Measurements from ENCODE around the gene RBM14. TPM values are rescaled to one million over a fixed set of nuclear protein-coding genes. Genes with fewer than 3 reads are reported as not detected.
"Not testable (repeated sequence)": the region's sequence is repeated elsewhere in the genome, so short reads cannot be mapped to it uniquely, and the experiment has no call there.

RBM14 gene, protein sequence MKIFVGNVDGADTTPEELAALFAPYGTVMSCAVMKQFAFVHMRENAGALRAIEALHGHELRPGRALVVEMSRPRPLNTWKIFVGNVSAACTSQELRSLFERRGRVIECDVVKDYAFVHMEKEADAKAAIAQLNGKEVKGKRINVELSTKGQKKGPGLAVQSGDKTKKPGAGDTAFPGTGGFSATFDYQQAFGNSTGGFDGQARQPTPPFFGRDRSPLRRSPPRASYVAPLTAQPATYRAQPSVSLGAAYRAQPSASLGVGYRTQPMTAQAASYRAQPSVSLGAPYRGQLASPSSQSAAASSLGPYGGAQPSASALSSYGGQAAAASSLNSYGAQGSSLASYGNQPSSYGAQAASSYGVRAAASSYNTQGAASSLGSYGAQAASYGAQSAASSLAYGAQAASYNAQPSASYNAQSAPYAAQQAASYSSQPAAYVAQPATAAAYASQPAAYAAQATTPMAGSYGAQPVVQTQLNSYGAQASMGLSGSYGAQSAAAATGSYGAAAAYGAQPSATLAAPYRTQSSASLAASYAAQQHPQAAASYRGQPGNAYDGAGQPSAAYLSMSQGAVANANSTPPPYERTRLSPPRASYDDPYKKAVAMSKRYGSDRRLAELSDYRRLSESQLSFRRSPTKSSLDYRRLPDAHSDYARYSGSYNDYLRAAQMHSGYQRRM
- 61.1 TPM for total RNA-seq

DNA sequence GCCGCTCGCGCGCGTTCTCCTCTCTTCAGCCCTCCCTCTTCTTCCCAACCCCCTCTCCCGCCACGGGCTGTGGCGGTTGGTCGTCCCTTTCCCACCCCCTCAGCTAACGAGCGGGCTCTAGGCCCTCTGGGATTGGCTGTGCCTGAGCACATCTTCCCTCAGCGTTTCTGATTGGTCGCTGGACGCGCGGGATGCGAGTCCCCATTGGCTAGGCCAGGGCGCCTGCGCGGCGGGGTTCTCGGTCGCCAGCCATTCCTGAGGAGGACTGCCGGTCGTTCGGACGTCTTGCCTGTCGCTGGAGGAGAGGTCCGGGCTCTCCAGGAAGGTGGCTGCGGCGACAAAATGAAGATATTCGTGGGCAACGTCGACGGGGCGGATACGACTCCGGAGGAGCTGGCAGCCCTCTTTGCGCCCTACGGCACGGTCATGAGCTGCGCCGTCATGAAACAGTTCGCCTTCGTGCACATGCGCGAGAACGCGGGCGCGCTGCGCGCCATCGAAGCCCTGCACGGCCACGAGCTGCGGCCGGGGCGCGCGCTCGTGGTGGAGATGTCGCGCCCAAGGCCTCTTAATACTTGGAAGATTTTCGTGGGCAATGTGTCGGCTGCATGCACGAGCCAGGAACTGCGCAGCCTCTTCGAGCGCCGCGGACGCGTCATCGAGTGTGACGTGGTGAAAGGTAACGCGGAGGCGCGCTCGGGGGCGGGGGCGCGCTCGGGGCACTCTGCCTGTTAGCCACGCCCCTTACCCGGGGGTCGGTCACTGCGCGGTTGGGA lies at the start of gene RBM14:
Gene RBM14 (plus strand): TSS at position 252 of the 776 bp plus-strand sequence. CDS start 91 bp downstream, at position 343.
- ATAC-seq (peak; percentile 98), DNase-seq (ENCODE audit: low spot score) (peak; percentile 99)
- intact Hi-C loops (cut with DNase I), result no loop called here

DNA sequence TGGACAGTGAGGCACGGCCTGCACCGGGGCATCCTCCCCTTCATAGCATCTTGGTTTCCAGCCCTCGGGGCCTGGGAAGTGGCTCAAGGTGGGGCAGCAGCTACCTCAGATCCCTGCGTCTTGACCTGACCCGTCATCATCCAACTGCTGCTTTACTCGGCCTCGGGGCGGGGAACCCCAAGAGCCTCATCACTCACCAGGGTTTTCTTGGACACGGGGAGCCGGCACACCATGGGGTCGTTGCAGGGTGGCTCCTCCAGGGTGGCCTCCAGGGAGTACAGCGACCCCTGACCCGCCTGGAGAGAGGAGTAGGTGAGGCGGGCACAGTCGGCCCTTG lies 48.7 kb upstream of the RBM14 start:
- no peak for DNase-seq (ENCODE audit: low spot score)
- ATAC-seq, result peak; percentile 3
- intact Hi-C loops (cut with DNase I), result no loop called here

GRCh38 chr11:66568124-66568916 lies 48.1 kb upstream of the RBM14 start, which contains the start of gene CTSF:
CTSF (minus strand) TSS chr11:66568606; CDS start chr11:66568486, 120 bp downstream.
- DNase-seq (ENCODE audit: low spot score), result peak; percentile 94
- intact Hi-C loops (cut with DNase I), result no loop called here
- ATAC-seq, result peak; percentile 98

DNA sequence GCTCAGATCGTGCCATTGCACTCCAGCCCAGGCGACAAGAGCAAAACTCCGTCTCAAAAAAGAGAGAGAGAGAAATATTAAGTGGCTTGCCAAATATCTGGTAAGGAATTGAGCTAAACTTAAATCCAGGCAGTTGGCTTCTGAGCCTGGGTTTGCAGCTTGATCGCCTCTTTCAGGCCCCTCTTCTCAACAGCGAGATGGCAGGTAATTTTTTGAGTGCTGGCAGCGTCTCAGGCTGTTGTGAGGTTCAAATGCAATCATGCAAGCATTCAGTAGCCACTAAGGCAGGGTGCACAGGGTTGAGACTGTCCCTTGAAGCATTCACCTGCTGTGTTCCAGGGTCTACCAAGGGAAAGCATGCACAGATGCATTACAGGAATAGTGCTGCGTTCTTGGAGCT lies 47.4 kb upstream of the RBM14 start:
- DNase-seq (ENCODE audit: low spot score) (no peak), ATAC-seq (no peak)
- intact Hi-C loops (cut with DNase I), result no loop called here

DNA sequence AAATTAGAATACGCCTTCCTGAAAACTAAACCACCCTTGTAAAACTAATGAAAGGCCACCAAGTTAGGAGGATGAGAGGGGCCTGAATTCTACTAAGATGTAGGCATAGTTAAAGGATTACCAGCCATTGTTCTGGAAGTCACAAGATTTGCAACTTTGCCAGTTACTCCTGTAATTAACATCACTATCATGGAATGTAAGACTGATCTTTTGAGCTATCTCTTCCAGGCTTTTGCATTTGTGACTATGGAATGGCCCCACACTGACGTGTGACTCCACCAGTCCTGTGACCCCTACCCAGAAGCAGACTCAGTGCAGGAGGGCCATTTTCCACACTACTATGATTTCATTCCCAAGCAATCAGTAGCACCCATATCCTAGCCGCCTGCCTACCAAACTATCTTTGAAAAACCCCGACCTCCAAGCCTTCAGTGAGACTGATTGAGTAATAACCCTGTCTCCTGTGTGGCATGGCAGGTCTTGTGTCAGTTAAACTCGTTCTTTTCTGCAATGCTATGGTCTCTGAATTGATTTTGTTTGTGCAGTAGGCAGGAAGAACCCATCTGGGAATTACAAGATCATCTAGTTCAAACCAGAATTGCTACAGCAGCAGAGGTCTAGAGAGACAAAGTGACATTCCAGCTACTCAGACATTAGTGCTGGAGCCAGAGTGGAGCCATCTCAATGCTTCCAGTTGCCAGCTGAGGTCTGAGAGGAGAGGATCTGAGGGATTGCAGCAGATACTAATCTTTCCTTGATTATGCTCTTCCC lies 46.2 kb upstream of the RBM14 start:
- ATAC-seq (no peak), DNase-seq (ENCODE audit: low spot score) (no peak)
- intact Hi-C loops (cut with DNase I), result no loop called here

GRCh38 chr11:66570850-66571180 lies 45.6 kb upstream of the RBM14 start:
- ATAC-seq (no peak), DNase-seq (ENCODE audit: low spot score) (no peak)
- intact Hi-C loops (cut with DNase I), result no loop called here

DNA sequence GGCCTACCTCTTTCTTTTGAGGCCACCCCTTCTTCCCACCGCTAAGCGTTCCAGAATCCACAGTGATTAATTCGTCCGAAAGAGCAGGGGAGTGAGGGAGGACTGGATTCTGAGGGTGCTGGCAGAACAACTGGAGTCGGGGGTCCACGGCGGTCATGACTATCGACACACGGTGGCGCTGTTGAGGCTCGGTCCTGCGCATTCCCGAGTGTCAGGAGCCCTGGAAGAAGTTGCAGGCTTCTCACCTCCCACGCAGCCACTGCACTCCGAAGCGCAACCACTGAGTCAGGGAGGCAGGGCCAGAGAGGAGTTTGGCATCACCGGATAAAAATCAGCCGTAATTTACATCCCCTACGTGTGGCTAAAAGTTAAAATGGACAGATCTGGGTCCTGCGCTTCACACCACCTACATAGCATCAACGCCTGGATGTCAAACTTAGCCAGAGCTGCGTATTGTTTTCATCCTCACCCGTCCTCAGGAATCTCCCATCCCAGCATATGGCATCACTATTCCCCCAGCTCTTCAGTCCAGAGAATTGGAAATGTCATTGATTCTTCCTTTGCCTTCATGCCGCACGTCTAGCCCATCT lies 37.3 kb upstream of the RBM14 start:
- intact Hi-C loops (cut with DNase I), result no loop called here
- ATAC-seq (peak; percentile 94), DNase-seq (ENCODE audit: low spot score) (peak; percentile 90)

GRCh38 chr11:66580803-66581202 lies 35.6 kb upstream of the RBM14 start:
- intact Hi-C loops (cut with DNase I), result no loop called here
- peak; percentile 40 for ATAC-seq

DNA sequence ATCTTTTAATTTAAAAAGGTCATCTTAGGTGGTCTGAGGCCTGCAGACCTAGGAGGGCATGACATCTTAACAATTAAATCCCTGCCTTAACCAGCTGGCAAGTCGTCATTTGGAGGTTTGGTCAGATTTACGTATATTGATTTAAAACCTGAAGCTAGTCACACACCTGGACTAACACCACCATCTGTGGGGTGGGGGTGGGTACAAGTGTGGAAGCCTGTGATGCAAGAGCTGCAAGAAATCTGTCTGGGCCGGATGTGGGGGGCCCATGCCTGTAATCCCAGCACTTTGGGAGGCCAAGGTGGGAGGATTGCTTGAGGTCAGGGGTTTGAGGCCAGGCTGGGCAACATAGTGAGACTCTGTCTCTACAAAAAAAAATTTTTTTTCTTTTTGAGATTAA lies 35.2 kb upstream of the RBM14 start:
- ATAC-seq (no peak), DNase-seq (ENCODE audit: low spot score) (no peak)
- intact Hi-C loops (cut with DNase I), result no loop called here

More at GRCh38 chr11:66580803-66581202, 35.6 kb upstream of the RBM14 start:
- DNase-seq (ENCODE audit: low spot score), result no peak

DNA sequence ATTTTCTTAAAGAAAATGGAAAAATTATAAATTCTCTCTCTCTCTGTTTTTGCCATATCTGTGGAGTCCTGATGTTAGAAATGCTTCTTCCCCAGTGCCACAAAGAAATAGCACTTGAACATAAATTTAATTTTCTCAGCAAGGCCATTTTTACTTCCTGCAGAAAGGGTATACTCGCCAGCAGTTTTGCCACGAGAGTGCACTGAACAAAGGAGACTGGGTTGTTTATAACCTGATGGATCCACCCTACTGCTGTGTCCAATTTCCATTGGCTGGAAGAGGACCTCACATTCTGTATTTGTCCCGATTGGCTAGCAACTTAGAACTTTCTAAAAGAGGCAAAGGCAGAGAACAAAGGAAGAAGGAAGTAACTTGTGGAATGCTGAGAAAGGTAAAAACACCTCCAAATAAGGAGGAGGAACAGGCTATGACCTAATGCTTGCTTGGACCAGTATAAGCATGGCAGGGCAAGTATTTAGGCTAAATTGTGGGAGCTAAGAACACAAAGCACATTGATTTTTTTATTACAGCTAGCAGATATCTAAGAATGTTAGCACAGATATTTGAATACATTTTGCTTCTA lies 33.8 kb upstream of the RBM14 start:
- intact Hi-C loops (cut with DNase I); ATAC-seq: not testable (repeated sequence)

GRCh38 chr11:66585447-66585846 lies 31.0 kb upstream of the RBM14 start:
- ATAC-seq; intact Hi-C loops (cut with DNase I); DNase-seq (ENCODE audit: low spot score): not testable (repeated sequence)

More for the DNA sequence above, 33.8 kb upstream of the RBM14 start:
- DNase-seq (ENCODE audit: low spot score), result not testable (repeated sequence)

- intact Hi-C loops (cut with DNase I), result no loop called here
- DNase-seq (ENCODE audit: low spot score) (no peak), ATAC-seq (no peak)
These were observed 30.3 kb upstream of the RBM14 start for GRCh38 chr11:66586136-66586535.

DNA sequence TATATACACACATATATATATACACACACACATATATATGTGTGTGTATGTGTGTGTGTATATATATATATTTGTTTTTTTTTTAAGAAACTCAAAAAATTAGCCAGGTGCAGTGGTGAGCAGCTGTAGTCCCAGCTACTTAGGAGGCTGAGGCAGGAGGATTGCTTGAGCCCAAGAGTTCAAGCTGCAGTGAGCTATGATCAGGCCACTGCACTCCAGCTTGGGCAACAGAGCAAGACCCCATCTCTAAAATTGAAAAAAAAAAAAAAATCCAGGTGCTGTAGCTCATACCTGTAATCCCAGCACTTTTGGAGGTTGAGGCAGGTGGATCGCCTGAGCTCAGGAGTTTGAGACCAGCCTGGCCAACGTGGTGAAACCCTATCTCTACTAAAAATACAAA lies 27.1 kb upstream of the RBM14 start:
- intact Hi-C loops (cut with DNase I); DNase-seq (ENCODE audit: low spot score); ATAC-seq: not testable (repeated sequence)

- intact Hi-C loops (cut with DNase I), result no loop called here
- DNase-seq (ENCODE audit: low spot score) (no peak), ATAC-seq (no peak)
These were observed 26.3 kb upstream of the RBM14 start for GRCh38 chr11:66589996-66590675.

GRCh38 chr11:66591175-66591574 lies 25.3 kb upstream of the RBM14 start:
- DNase-seq (ENCODE audit: low spot score), result no peak
- intact Hi-C loops (cut with DNase I), result no loop called here
- ATAC-seq, result no peak

DNA sequence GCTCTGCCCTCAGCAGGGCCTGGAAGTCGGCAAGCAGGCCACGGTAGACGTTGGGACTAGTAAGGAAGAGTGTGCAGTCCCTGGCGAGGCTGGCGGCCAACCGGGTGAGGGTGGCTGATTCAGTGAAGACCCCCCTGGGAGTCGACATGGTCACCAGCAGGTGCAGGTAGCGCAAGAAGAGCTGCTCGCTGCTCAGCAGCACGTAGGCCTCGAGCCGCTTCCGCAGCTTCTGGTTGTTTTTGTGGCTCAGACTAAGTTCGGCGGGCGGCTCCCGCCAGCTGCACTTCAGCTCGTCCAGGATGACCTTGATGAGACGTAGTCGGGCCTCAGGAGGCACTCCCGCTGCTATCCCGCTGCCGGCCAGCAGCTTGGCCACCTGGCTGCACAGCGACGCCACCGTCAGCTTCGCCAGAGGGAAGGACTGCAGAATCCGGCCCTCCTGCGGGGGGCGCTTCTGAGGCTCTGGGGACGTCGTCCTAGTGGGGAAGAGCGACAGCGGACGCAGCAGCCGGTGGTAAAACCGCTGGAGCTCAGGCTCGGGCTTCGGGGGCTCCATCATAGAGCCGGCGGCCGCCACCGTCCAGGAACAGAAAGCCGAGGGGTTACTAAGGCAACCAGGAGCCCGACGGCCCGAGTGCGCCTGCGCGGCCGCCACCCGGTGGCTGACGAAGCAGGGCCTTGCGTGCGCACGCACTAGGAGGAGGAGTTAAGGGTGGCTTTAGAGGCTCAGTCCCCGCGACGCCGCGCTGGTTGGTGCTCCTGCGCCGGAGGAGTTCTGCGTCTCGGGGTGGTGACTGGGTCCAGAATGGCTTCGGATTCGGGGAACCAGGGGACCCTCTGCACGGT lies 23.8 kb upstream of the RBM14 start, which contains the start of the genes CCDC87 and CCS:
Gene CCDC87 (minus strand): TSS at position 607 of the 846 bp plus-strand sequence. CDS start 48 bp downstream, at position 559.
Gene CCS (plus strand): TSS at position 729 of the 846 bp plus-strand sequence. CDS start 77 bp downstream, at position 806.
- intact Hi-C loops (cut with DNase I), result no loop called here

More for the DNA sequence above, 23.8 kb upstream of the RBM14 start, which contains the start of the genes CCDC87 and CCS:
- ATAC-seq (peak; percentile 99), DNase-seq (ENCODE audit: low spot score) (peak; percentile 99)

Data from sciatic nerve (tissue), 2 donors.